Sigmoid colon (tissue), 4 donors: ENCODE measurements around the gene RHO.

ENCODE experiments used
- CTCF ChIP-seq, 4 experiments: fragments of 450-650 bp in 3 of 4; fragments of 200-600 bp in 1 of 4; IDR thresholded peaks; one replicate each; pipeline ENCODE4 v1.5.1; 2016 to 2019; ENCODE audit warnings: antibody characterized with exemption in 4 of 4, mild to moderate bottlenecking in 3 of 4, moderate library complexity in 2 of 4
- EP300 ChIP-seq, 4 donors: sonication (generic); formaldehyde crosslinking; IDR thresholded peaks; one replicate each; pipeline ENCODE4 v1.6.1; 2017; ENCODE audit warnings: antibody characterized with exemption in 4 of 4

- no peak for TF ChIP-seq CTCF (IDR thresholded peaks at IDR 0.05)
- no peak for TF ChIP-seq EP300 (IDR thresholded peaks at IDR 0.05)
Observed at GRCh38 chr3:129524081-129524480, 4.4 kb upstream of the RHO start.
